COLO668 (cell line): ENCODE measurements around the gene COQ10A.
"Not testable (repeated sequence)": the region's sequence is repeated elsewhere in the genome, so short reads cannot be mapped to it uniquely, and the experiment has no call there.

Experiments used
- DNase-seq: peaks from one replicate; lab custom pipeline; 2025; ENCODE audit not compliant: unreplicated experiment; lab: John Stamatoyannopoulos, UW

Gene COQ10A

DNA sequence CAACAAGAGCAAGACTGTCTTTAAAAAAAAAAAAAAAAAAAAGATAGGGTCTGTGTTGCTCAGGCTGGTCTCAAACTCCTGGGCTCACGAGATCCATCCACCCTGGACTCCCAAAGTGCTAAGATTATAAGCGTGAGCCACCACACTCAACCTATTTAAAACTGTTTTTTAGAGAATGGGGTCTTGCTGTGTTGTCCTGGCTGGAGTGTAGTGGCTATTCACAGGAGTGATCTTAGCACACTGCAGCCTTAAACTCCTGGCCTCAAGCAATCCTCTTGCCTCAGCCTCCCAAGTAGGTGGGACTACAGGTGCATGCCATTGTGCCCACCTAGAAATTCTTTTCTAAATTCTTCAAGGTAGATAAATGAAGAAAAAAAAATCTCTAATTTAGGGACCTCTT, 7.6 kb downstream of the COQ10A start:
- DNase-seq: no peak

DNA sequence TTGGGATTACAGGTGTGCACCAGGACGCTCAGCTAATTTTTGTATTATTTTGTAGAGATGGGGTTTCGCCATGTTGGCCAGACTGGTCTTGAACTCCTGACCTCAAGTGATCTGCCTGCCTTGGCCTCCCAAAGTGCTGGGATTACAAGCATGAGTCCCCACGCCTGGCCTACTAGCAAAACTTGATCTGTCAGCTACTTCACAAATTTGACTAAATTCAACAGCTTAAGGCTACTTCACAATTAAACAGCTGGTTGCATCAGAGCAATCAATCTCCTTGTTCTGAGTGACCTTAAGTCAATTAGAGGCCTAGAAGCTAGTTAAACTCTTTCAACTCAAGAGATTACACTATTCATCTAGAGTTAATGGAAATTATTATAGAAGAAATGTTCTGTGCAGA, 12.2 kb downstream of the COQ10A start:
- DNase-seq: no peak

DNA sequence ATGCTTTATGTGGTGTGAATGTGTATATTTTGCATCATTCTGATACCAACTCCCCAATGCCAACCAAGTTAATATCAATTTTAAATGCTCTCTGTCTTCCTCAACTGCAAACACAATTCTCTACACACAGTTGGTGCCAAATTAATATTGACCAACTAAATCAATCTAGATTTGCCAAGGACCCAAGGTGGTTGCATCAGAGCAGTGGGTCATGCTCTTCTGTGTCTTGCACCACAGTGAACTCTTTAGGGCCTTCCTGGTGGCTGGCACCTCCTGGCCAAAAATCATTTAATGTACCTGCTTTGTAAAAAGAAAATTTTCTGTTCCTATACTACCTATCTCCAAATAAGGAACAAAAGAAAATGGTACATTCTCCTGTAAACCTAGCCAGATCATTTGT, 14.1 kb downstream of the COQ10A start:
- no peak for DNase-seq

DNA sequence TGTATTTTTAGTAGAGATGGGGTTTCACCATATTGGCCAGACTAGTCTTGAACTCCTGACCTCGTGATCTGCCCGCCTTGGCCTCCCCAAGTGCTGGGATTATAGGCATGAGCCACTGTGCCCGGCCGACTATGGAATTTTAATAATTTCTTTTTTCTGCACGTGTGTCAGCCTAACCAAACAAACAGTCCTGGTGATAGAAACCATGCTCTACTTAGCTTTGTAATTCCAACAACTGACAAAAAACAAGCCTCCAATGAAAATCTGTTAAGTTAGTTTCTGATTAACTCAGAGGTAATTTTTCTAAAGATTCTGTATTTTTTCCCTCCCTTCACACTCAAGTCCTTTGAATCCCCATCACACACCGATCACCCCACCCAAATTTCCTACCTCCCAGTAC, 15.3 kb downstream of the COQ10A start:
- no peak for DNase-seq

DNA sequence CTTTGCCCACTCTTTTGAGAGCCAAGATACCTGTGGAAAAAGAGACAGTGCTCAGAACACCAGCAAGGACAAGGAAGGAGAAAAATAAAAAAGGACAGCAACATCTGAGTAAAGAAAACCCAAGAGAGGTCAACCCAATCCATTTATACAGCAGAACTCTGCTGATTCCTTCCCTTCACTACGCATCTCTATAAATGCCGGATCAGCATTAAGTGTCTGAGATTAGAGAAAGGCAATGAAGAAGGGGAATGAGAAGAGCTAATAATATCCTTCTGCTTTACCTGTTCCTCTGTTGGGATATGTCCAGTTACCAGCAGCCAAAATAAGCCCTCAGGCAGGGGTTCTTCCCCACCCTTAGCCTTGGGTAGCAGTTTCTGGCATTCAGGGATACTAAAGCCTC, 15.8 kb downstream of the COQ10A start:
- DNase-seq: no peak

DNA sequence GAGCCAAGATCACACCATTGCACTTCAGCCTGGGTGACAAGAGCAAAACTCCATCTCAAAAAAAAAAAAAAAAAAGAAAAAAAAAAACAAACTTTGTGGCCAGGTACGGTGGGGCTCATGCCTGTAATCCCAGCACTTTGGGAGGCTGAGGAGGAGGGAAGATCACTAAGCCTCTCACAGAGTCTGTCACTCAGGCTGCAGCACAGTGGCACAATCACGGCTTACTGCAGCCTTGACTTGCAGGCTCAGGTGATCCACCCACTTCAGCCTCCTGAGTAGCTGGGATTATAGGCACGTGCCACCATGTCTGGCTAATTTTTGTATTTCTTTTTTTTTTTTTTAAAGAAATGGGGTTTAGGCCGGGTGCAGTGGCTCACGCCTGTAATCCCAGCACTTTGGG, 17.5 kb downstream of the COQ10A start:
- not testable (repeated sequence) for DNase-seq

DNA sequence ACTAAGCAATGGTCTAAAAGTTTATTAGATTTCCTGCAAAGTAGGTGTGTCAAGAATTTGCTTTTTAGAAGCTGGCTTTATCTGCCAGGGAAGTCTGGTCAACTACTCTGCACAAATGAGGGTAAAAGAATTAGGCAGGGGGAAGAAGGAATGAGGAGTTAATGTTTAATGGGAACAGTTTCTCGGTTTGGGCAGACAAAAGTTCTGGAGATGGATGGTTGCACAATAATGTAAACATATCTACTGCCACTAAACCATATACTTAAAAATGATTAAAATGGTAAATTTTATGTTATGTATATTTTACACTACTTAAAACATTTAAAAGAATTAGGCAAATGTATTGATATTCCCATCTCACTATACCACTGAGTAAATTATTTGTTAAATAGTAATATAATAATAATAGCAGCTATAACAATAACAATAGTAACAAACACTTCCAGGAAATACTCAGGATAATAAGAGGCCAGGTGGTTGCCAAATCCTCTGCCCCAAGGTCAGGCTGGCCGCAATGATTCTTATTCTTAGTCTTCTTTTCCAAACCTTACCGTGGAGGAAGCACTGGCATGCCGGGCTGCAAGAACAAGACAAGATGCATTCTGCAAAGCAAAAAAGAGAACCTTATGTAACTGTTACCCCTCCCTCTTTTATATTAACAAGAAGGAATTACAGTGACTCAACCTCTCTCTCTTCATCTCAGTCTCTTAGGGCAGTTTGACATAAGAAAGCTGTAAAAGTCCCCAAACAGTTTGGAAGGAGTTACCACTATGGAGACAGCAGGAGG, 19.5 kb downstream of the COQ10A start:
- DNase-seq: no peak

DNA sequence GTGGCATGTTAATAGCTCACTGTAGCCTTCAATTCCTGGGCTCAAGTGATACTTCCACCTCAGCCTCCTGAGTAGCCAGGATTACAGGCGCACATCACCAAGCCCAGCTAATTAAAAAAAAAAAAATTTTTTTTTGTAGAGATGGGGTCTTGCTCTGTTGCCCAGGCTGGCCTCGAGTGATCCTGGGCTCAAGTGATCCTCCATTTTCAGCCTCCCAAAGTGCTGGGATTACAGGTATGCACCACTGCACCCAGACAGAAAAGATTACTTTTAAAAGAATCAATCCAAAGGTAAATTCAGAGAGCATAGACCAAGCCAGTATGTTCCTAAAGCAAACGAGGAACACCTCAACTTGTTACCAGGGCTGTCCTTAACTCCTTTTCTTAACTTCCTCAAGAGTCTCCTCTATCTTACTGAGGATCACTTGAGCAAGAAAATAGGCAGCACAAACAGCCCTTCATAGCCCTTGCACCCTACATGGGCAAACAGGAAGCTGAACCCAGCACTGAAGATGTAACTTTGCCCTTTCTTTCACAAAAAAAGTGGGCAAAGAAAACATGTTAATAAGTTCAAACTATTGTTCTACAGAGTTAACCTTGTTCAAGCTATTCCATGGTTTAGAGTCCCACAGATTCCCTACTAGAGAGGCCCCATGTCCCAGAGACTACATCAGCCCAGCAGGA, 22.1 kb downstream of the COQ10A start:
- DNase-seq: no peak

DNA sequence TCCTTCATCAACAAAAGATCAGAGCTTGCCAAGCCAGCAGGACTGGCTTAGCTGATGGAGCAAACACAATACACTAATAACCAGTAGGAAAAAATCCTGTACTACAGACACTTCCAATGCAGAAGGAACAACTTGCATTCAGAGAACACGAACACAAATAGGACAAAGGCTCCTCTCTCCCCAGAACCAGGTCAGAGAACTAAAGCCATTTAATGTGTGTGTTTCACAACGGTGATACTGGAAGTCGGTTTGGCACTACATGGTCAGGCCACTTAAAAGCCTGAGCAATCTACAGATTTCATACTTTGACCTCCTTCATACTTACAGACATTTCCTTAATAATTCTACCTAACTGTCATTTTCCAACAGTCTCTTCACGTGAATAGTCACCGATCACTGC, 27.1 kb downstream of the COQ10A start:
- DNase-seq: no peak

DNA sequence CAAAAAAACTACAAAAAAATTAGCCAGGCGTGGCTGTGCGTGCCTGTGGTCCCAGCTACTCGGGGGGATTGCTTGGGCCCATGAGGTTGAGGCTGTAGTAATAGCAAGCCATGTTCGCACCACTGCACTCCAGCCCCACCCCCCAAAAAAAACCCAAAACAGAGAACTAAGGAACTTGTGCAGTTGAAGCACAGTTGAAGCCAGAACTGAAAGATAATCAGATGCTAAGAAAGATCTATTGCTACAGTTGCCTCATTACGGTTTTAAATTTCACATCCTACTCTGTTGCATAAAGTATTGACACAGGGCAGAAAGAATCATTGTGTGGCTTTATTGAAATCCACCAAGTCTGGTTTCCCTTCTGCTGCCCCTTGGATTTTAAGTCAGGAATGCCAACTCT, 29.6 kb downstream of the COQ10A start:
- DNase-seq: no peak

DNA sequence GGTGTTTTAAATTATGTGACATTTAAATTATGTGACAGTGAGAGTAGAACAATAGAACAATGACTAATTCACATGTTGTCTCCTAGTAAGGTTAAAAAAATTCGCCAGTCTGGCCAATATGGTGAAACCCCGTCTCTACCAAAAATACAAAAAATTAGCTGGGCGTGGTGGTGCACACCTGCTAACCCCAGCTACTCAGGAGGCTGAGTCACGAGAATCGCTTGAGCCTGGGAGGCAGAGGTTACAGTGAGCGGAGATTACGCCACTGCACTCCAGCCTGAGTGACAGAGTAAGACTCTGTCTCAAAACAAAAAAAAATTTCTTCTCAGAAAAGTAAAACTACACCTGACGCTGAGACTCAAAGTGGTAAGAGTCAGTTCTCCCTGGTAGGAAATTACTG, 30.7 kb downstream of the COQ10A start:
- no peak for DNase-seq

DNA sequence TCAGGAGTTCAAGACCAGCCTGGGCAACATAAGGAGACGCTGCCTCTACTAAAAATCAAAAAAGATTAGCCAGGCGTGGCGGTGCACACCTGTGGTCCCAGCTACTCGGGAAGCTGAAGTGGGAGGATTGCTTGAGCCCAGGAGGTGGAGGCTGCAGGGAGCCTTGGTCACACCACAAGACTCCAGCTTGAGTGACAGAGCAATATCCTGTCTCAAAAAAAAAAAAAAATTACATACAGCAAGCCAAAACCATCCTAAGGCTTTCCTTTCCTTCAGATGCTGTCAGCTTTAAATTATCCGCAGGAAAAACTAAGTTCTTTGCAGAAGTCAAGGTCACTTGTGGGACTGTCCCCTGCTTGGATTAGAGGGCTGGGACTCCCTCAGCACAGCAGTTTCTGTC, 32.1 kb downstream of the COQ10A start:
- no peak for DNase-seq

DNA sequence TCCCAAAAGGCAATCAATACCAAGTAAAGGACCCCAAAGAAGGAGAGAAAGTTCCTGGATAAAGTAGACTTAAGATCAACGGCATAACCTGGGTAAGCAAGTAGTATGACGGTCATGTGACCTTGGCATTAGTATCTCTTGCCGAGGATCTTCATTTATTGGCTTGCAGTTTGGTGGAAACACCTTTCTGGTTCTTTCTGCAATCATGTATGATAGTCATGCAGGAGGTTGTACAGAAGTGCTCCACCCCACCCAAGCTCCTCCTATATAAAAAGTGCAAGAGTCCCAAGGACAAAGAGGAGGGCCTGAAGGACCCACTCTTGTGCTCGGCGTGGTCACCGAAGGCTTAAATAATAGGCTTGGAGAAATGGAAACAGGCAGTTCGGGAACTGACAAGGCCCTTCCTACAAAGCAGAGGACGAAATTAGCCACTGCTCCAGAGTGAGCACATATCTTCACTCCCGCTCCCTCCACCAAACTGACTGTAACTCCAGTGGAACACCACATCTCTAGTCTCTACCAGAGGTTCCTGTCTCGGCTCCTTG, 32.6 kb downstream of the COQ10A start:
- DNase-seq: peak; percentile 17

DNA sequence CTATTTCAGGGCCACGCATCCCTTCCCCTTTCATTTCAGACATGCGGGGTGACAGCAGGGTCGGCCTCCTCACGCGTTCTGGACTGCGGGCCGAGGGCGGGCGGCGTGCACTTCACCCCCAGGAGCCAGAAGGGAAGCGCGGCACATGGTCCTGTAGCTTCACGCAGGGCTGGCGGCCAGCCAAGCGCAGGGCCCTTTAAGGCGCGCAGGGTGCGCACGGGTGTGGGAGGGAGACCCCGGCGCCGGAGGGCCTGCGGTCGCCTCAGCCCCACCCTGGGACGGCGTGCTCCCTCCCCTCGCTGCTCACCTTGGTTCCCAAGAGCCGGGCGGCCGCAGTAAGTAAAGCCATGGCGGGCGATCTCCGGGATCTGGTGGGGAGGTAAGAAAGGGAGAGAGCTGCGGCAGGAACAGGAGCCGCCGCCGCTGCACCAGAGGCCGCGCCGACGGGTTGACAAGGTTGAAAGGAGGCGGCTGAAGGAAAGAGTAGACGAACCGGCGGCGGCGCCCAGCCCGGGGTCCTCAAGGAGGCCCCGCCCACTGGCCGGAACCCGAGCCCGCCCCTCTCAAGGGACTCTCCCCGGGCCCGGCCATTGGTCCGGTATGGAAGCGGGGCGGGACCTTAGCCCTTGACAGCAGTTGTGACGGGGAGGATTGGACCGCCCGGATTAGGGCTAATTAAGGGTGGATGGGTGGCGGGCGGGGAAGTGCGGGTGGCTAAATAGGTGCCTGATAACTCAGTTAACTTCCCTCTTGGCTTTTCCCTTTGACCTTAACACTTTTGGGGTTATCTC, 33.3 kb downstream of the COQ10A start, which contains the start of gene CS:
Gene CS, minus strand, starts transcription at position 478 of the 791 bp plus-strand sequence. Its CDS starts 129 bp downstream, at position 349.
- peak; percentile 96 for DNase-seq

DNA sequence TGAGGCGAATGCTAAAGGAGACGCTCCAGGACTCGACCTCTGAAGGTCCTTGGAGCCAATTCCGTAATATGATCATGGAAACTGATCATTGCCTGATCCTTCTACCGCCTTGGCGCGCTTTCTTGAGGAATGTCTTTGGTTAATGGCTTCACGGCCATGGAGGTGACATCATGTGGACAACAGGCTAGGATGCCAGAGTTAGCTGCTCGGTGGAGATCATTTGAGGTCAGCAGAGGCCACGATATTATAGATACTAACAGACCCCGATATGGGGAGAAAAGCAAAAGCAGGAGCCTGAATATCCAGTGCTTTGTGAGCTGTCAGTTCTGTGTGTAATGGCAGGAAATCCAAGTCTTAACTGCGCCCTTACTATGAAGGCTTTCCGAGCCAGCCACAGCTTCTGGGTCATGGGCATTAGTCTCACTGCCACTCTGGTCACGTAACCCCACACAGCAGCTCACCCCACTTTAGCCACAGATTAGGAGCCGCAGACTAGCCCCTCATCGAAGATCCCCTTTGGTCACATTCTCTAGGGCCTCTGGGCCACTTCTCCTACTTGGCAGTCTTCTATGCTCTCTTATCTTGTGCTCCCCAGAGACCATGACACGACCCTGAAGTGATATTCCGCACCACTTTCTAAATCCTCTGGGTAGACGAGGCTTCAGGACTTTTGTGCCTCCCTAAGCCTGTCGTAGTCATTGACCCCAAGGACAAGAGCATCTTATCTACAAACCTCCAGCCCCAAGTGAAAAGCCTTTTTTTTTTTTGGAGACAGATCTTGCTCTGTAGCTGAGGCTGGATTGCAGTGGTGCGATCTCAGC, 34.1 kb downstream of the COQ10A start:
- DNase-seq: no peak

DNA sequence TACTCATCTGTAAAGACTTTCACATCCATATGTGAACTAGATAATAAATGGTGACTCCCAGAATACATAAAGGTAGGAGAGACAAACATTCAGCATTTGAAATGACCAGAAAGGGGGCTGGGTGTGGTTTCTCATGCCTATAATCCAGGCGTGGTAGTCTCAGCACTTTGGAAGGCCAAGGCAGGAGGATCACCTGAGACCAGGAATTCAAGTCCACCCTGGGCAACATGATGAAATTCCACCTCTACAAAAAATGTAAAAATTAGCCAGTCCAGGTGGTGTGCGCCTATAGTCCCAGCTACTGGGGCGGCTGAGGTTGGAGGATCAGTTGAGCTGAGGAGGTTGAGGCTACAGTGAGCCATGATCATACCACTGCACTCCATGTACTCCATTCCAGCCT, 37.5 kb downstream of the COQ10A start:
- no peak for DNase-seq

DNA sequence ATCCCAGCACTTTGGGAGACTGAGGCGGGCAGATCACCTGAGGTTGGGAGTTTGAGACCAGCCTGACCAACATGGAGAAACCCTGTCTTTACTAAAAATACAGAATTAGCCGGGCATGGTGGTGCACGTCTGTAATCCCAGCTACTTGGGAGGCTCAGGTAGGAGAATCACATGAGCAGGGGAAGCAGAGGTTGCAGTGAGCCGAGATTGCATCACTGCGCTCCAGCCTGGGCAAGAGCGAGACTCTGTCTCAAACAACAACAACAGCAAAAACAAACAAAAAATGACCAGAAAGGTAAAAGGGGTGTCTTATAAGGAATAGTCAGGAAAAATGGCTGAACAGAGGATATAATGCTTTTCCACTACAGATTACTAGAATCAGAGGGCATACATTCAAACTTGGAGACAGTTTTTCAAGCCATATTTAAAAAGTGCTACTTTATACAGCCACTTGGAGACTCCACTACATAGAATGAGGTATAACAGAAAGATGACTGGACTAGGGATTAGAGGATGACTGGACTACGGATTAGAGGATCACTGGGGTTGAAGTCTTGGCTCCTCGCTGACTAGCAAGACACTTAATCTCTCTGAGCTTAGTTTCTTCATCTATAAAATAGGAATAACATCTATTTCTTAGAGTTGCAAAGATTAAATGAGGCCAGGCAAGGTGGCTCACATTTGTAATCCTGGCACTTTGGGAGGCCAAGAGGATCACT, 38.3 kb downstream of the COQ10A start:
- DNase-seq: no peak

DNA sequence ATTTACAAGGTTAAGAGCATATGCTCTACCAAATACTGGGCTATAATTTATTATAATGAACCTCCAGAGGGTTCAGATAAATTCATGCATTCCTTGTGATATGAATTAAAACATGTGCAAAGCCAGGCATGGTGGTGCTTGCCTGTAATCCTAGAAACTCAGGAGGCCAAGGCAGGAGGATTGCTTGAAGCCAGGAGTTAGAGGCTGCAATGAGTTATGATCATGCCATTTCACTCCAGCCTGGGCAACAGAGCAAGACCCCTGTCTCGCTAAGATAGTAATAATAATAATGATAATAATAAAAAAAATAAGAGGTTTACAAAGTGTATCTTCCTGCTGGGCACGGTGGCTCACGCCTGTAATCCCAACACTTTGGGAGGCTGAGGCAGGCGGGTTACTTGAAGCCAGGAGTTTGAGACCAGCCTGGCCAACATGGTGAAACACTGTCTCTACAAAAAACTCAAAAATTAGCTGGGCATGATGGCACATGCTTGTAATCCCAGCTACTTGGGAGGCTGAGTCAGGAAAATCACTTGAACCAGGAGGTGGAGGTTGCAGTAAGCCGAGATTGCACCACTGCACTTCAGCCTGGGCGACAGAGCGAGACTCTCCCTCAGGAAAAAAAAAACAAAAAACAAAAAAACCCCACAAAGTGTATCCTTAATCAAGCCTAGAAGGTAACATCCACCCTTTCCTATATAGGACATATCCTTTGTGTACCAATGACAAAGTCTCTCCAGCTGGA, 40.7 kb downstream of the COQ10A start:
- DNase-seq: no peak

DNA sequence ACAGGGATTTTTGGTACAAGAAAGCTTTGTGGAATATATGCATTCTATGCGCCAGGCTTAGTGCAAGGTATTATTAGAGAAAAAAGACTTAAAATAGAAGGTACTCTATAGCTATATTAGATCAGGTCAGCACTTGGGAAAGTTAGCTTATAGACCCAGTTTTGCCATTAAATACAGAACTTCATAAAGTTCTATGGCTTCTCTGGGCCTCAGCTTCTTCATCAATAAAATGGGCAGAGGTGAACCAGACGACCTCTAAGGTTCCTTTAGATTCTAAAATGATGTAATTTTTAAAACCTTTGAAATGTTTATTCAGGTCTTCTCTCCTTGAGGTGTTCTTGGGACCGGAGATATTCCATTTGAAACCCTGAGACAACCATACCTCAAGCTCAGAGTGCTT, 42.0 kb downstream of the COQ10A start:
- DNase-seq: no peak
